Ishikawa (cell line): ENCODE results near the gene PNPLA7.

Experiments
- CEBPB ChIP-seq: IDR thresholded peaks from 2 replicates; pipeline ENCODE4 v1.6.1; 2012
- EGR1 ChIP-seq: IDR thresholded peaks from 2 replicates; pipeline ENCODE4 v1.6.1; 2012
- EP300 ChIP-seq: IDR thresholded peaks from 2 replicates; pipeline ENCODE4 v1.6.1; 2012; ENCODE audit warnings: borderline replicate concordance
- FOXM1 ChIP-seq: IDR thresholded peaks from 2 replicates; pipeline ENCODE4 v1.6.1; 2012; ENCODE audit warnings: low read depth, borderline replicate concordance
- RAD21 ChIP-seq: IDR thresholded peaks from 2 replicates; pipeline ENCODE4 v1.6.1; 2012; ENCODE audit warnings: low read depth
- TAF1 ChIP-seq: IDR thresholded peaks from 2 replicates; pipeline ENCODE4 v1.6.1; 2012; ENCODE audit warnings: low read depth, mild to moderate bottlenecking
- TCF12 ChIP-seq: IDR thresholded peaks from 2 replicates; pipeline ENCODE4 v1.6.1; 2012; ENCODE audit warnings: low read depth
- ZBTB7A ChIP-seq: IDR thresholded peaks from 2 replicates; pipeline ENCODE4 v1.6.1; 2012; ENCODE audit warnings: low read depth
- TF ChIP-seq, protein P1 (sequence below): IDR thresholded peaks from 2 replicates; pipeline ENCODE4 v1.6.1; 2012
- TF ChIP-seq, protein P2 (sequence below): IDR thresholded peaks from 2 replicates; pipeline ENCODE4 v1.6.1; 2012; ENCODE audit warnings: low read depth, mild to moderate bottlenecking
- TF ChIP-seq, protein P3 (sequence below): IDR thresholded peaks from 2 replicates; pipeline ENCODE4 v1.6.1; 2012

DNA sequence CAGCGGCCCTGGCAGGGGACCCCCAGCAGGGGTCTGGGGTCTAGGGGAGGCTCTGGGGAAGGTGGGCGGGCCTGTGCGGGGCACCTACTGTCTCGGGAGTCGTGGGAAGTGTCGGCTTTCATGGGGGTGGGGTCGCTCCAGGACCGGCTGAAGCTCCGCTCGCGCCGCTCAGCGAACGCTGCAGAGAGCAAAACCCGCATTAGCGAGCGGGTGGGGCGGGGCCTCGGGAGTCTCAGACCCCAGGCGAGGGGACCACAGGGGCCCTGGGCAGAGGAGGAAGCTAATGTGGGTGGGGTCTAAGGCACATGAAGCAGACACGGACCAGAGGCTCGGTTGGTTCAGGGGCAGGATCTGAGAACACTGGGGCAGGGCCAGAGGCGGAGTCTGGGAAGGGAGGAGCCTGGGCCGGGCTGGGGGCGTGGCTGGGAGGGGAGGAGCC lies 96.5 kb downstream of the PNPLA7 start:
- TF ChIP-seq ZBTB7A, result no peak; the same call in 1 of the 2 replicates
- no peak for TF ChIP-seq TCF12
- no peak for TF ChIP-seq RAD21
- no peak for TF ChIP-seq FOXM1
- TF ChIP-seq CEBPB, result no peak
- TF ChIP-seq, protein P1, sequence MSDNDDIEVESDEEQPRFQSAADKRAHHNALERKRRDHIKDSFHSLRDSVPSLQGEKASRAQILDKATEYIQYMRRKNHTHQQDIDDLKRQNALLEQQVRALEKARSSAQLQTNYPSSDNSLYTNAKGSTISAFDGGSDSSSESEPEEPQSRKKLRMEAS, result no peak
- no peak for TF ChIP-seq EGR1
- TF ChIP-seq TAF1, result no peak
- TF ChIP-seq, protein P2, sequence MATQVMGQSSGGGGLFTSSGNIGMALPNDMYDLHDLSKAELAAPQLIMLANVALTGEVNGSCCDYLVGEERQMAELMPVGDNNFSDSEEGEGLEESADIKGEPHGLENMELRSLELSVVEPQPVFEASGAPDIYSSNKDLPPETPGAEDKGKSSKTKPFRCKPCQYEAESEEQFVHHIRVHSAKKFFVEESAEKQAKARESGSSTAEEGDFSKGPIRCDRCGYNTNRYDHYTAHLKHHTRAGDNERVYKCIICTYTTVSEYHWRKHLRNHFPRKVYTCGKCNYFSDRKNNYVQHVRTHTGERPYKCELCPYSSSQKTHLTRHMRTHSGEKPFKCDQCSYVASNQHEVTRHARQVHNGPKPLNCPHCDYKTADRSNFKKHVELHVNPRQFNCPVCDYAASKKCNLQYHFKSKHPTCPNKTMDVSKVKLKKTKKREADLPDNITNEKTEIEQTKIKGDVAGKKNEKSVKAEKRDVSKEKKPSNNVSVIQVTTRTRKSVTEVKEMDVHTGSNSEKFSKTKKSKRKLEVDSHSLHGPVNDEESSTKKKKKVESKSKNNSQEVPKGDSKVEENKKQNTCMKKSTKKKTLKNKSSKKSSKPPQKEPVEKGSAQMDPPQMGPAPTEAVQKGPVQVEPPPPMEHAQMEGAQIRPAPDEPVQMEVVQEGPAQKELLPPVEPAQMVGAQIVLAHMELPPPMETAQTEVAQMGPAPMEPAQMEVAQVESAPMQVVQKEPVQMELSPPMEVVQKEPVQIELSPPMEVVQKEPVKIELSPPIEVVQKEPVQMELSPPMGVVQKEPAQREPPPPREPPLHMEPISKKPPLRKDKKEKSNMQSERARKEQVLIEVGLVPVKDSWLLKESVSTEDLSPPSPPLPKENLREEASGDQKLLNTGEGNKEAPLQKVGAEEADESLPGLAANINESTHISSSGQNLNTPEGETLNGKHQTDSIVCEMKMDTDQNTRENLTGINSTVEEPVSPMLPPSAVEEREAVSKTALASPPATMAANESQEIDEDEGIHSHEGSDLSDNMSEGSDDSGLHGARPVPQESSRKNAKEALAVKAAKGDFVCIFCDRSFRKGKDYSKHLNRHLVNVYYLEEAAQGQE, result no peak
- TF ChIP-seq, protein P3, sequence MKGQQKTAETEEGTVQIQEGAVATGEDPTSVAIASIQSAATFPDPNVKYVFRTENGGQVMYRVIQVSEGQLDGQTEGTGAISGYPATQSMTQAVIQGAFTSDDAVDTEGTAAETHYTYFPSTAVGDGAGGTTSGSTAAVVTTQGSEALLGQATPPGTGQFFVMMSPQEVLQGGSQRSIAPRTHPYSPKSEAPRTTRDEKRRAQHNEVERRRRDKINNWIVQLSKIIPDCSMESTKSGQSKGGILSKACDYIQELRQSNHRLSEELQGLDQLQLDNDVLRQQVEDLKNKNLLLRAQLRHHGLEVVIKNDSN, result no peak
- TF ChIP-seq EP300, result no peak
